OCI-LY7 (cell line): ENCODE measurements around the gene HOXC4. TPM values are rescaled to one million over a fixed set of nuclear protein-coding genes. Genes with fewer than 3 reads are reported as not detected.

Experiments used
- BruUV-seq: library from RNA; stranded (reverse); fragments of 400-500 nt; replicated peaks from 2 replicates; lab custom pipeline; 2021; lab: Mats Ljungman, UMichigan
- CTCF ChIA-PET: fragments of 300-600 bp; sonication (Branson Sonifier 250); formaldehyde crosslinking; loops from one replicate; lab custom pipeline; 2022; ENCODE audit warnings: antibody characterized with exemption; ENCODE audit not compliant: unreplicated experiment; lab: Charles Lee
- POLR2A ChIA-PET: fragments of 300-600 bp; sonication (Branson Sonifier 250); formaldehyde crosslinking; loops from one replicate; lab custom pipeline; 2022; ENCODE audit warnings: antibody characterized with exemption; lab: Charles Lee
- DNase-seq: peaks from one replicate; pipeline ENCODE4 v3.0.0-alpha.2; 2015; ENCODE audit warnings: low spot score
- H2AFZ ChIP-seq: fragments of 200-600 bp; sonication (generic), shearing (Covaris generic); 2 replicates; pipeline ENCODE4 v1.6.1; 2014; ENCODE audit warnings: mild to moderate bottlenecking, antibody characterized with exemption, low read length, moderate library complexity
- H3K27ac ChIP-seq: fragments of 200-600 bp; sonication (generic); 2 replicates; pipeline ENCODE4 v1.5.1; 2014; ENCODE audit warnings: mixed run types, low read depth, mild to moderate bottlenecking, moderate library complexity, low read length, inconsistent platforms; ENCODE audit not compliant: poor library complexity, severe bottlenecking
- H3K36me3 ChIP-seq: fragments of 200-600 bp; sonication (generic); 2 replicates; pipeline ENCODE4 v1.6.1; 2014; ENCODE audit warnings: mild to moderate bottlenecking, antibody characterized with exemption, low read length, moderate library complexity, mixed read lengths; ENCODE audit not compliant: insufficient read depth
- H3K4me1 ChIP-seq: fragments of 200-600 bp; sonication (generic); 2 replicates; pipeline ENCODE4 v1.5.1; 2014; ENCODE audit warnings: mild to moderate bottlenecking, low read length; ENCODE audit not compliant: insufficient read depth, poor library complexity, severe bottlenecking
- H3K4me2 ChIP-seq: fragments of 200-600 bp; sonication (generic); 2 replicates; pipeline ENCODE4 v1.6.1; 2014; ENCODE audit warnings: mild to moderate bottlenecking, low read length
- H3K4me3 ChIP-seq: fragments of 200-600 bp; sonication (generic); 2 replicates; pipeline ENCODE4 v1.5.1; 2014; ENCODE audit warnings: mild to moderate bottlenecking, low read depth, low read length; ENCODE audit not compliant: poor library complexity, severe bottlenecking
- H3K79me2 ChIP-seq: fragments of 200-600 bp; sonication (generic); 2 replicates; pipeline ENCODE4 v1.6.1; 2016; ENCODE audit warnings: low read depth, mild to moderate bottlenecking, low read length, moderate library complexity, mixed read lengths; ENCODE audit not compliant: insufficient read depth
- H3K9me2 ChIP-seq: fragments of 200-600 bp; sonication (generic); 2 replicates; pipeline ENCODE4 v1.6.1; 2016; ENCODE audit warnings: mild to moderate bottlenecking, low read length, mixed read lengths; ENCODE audit not compliant: insufficient read depth
- H3K9me3 ChIP-seq: fragments of 200-600 bp; sonication (generic); 2 replicates; pipeline ENCODE4 v1.6.1; 2014; ENCODE audit warnings: mild to moderate bottlenecking, mixed run types, low read length, mixed read lengths
- H4K20me1 ChIP-seq: fragments of 200-600 bp; sonication (generic); 2 replicates; pipeline ENCODE4 v1.6.1; 2014; ENCODE audit warnings: mild to moderate bottlenecking, antibody characterized with exemption, low read length, moderate library complexity, mixed read lengths; ENCODE audit not compliant: insufficient read depth
- EZH2phosphoT487 ChIP-seq: fragments of 200-600 bp; sonication (generic); IDR thresholded peaks from 2 replicates; pipeline ENCODE4 v1.6.1; 2018; ENCODE audit warnings: low read depth, borderline replicate concordance, mild to moderate bottlenecking, mixed run types, antibody characterized with exemption, low read length, moderate library complexity, mixed read lengths
- intact Hi-C: fragments of 100-400 bp; cut with micrococcal nuclease; formaldehyde crosslinking; loops from one replicate; pipeline ENCODE4 v1.10.0; 2022; ENCODE audit not compliant: unreplicated experiment
- total RNA-seq, 2 experiments: library from RNA; depleted of rRNA in 1 of 2; stranded (reverse); fragments of >200 nt in 1 of 2; shearing (Covaris generic) in 1 of 2; gene quantifications; 2 replicates each; pipeline ENCODE4 v1.2.3, GENCODE V29; 2014 to 2022
- TF ChIP-seq, protein P1 (sequence below): fragments of 200-600 bp; sonication (generic); conservative IDR thresholded peaks from 2 replicates; pipeline ENCODE4 v1.5.1; 2014; ENCODE audit warnings: mild to moderate bottlenecking, antibody characterized with exemption, low read length, moderate library complexity, mixed read lengths

HOXC4 gene
- total RNA-seq, 2 experiments from 2014 or later = 7.1 to 20.0 TPM

DNA sequence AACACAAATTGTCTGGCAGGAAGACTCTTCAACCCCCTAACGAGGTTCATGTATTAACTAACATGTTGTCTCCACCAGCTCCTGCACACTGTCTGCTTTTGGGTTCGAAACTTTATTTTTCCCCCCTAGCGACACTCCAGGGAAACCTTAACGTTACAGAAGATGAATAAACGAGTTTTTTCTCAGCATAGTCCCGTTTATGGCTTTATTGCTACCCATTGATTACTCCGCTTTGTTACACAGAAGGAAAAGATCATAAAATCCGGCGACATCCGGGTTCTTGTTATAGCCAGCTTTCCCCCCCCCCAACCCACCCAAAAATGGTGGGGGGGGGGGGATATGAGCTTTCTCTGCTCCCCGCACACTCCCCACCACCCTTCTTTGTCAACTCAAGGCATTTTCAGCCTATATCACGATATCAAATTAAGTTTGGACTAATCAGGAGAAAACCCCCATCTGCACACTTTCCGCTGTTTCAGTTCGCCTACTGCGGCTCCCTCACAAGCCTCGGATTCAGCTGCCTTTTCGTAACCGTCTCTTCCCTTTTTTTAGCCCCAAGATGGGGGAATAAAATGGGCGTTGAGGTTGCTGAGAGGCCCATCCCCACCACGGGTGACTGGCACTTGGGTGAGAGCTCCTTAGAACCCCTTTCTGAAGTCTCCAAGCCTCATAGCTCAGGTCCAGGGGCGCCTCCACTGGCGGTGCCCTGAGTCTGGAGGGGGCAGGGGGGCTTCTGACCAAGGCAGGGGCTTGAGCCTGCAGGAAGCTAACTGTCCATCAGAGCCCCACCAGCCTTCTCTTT, 26.8 kb upstream of the HOXC4 start:
- peak overlapping the region; percentile 51 for H2AFZ ChIP-seq

DNA sequence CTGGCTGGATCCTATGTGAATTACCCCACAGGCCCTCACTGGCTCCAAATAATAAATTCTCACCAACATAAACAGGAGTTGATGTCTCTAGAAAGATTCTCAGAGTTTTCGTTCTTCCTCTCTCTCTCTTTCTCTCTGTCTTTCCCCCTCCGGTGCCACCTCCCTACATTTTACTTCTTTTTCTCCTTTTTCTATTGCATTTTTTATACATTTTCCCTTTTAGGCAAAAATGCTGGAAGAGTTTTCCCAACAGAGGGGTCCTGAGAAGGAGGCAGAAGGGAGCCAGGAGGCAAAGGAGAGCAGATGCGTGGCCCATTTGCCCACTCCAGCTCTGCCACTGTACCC, 26.2 kb upstream of the HOXC4 start:
- peaks cover 49% of the 10 kb centered on the region for H3K4me1 ChIP-seq
- intact Hi-C loops = no loop called here
- CTCF ChIA-PET = interaction anchor here (1.0 kb wide), 1 partner anchor 10 kb away, joined by 4 read pairs; no protein-coding TSS in a partner anchor
- H3K36me3 ChIP-seq = no peaks in the 10 kb centered on the region
- peak overlapping the region; percentile 51 for H2AFZ ChIP-seq
- peak overlapping the region; percentile 27; the same call in 1 of the 2 replicates for H3K4me2 ChIP-seq
- H3K9me3 ChIP-seq = no peaks in the 10 kb centered on the region
- H3K79me2 ChIP-seq = no peaks in the 10 kb centered on the region
- H3K27ac ChIP-seq = no peak overlapping the region
- POLR2A ChIA-PET = interaction anchor here (0.6 to 1.8 kb wide), 5 partner anchors 10 to 1372 kb away, joined by 3 to 6 read pairs (median 4); no protein-coding TSS in a partner anchor
- DNase-seq = no peak
- no peak overlapping the region for H3K4me3 ChIP-seq
- no peaks in the 10 kb centered on the region for H3K9me2 ChIP-seq
- no peak for TF ChIP-seq EZH2phosphoT487
- TF ChIP-seq, protein P1, sequence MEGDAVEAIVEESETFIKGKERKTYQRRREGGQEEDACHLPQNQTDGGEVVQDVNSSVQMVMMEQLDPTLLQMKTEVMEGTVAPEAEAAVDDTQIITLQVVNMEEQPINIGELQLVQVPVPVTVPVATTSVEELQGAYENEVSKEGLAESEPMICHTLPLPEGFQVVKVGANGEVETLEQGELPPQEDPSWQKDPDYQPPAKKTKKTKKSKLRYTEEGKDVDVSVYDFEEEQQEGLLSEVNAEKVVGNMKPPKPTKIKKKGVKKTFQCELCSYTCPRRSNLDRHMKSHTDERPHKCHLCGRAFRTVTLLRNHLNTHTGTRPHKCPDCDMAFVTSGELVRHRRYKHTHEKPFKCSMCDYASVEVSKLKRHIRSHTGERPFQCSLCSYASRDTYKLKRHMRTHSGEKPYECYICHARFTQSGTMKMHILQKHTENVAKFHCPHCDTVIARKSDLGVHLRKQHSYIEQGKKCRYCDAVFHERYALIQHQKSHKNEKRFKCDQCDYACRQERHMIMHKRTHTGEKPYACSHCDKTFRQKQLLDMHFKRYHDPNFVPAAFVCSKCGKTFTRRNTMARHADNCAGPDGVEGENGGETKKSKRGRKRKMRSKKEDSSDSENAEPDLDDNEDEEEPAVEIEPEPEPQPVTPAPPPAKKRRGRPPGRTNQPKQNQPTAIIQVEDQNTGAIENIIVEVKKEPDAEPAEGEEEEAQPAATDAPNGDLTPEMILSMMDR = no peak
- H4K20me1 ChIP-seq = no peaks in the 10 kb centered on the region
- BruUV-seq = no TSS peak

More for the DNA sequence above, 26.8 kb upstream of the HOXC4 start:
- Histone ChIP-seq H3K4me2 (peak overlapping the region; percentile 53; the same call in 1 of the 2 replicates), H3K79me2 (no peaks in the 10 kb centered on the region), H4K20me1 (no peaks in the 10 kb centered on the region), H3K9me3 (no peaks in the 10 kb centered on the region), H3K36me3 (no peaks in the 10 kb centered on the region), H3K9me2 (no peaks in the 10 kb centered on the region), H3K4me3 (no peak overlapping the region), H3K27ac (no peak overlapping the region), H3K4me1 (peaks cover 55% of the 10 kb centered on the region)
- CTCF ChIA-PET = interaction anchor here (1.0 to 1.3 kb wide), 2 partner anchors 9 to 165 kb away, joined by 3 to 4 read pairs; no protein-coding TSS in a partner anchor
- BruUV-seq = no TSS peak
- intact Hi-C loops = no loop called here
- TF ChIP-seq EZH2phosphoT487 = no peak
- TF ChIP-seq, protein P1 = no peak
- POLR2A ChIA-PET = interaction anchor here (0.6 to 1.8 kb wide), 5 partner anchors 9 to 1373 kb away, joined by 3 to 6 read pairs (median 4); no protein-coding TSS in a partner anchor
- DNase-seq = no peak
